ENCODE results near the gene NAT16.

GRCh38 chr7:101160910-101161309, 19.2 kb downstream of the NAT16 start:
- TF ChIP-seq, protein P1, sequence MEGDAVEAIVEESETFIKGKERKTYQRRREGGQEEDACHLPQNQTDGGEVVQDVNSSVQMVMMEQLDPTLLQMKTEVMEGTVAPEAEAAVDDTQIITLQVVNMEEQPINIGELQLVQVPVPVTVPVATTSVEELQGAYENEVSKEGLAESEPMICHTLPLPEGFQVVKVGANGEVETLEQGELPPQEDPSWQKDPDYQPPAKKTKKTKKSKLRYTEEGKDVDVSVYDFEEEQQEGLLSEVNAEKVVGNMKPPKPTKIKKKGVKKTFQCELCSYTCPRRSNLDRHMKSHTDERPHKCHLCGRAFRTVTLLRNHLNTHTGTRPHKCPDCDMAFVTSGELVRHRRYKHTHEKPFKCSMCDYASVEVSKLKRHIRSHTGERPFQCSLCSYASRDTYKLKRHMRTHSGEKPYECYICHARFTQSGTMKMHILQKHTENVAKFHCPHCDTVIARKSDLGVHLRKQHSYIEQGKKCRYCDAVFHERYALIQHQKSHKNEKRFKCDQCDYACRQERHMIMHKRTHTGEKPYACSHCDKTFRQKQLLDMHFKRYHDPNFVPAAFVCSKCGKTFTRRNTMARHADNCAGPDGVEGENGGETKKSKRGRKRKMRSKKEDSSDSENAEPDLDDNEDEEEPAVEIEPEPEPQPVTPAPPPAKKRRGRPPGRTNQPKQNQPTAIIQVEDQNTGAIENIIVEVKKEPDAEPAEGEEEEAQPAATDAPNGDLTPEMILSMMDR (IDR thresholded peaks at IDR 0.05 in 8 of 11, conservative IDR thresholded peaks at IDR 0.05 in 3 of 11): no peak
- no peak for TF ChIP-seq POLR2A (IDR thresholded peaks at IDR 0.05)
